ENCODE results near the gene SHC4.

DNA sequence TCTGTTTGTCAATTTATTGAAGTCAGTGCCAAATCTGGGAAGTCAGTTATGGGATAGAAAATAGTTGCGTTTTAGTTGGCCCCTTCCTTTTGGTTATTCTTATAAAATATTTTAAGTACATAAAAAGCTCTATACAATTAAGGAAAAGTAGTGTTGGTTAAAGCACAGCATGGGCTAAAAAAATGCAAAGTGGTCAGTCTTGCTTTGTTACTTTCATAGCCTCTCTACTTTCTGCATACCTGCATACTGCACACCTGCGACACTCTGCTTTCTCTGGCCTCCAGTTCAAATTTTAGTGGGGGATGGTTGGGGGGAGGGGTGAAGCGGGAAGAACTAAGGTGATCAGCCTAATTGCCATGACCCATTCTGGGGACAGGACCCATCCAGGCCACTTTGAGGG lies 21.8 kb upstream of the SHC4 start:
- no peak for TF ChIP-seq EZH2 (IDR thresholded peaks at IDR 0.05)
- TF ChIP-seq, protein P1, sequence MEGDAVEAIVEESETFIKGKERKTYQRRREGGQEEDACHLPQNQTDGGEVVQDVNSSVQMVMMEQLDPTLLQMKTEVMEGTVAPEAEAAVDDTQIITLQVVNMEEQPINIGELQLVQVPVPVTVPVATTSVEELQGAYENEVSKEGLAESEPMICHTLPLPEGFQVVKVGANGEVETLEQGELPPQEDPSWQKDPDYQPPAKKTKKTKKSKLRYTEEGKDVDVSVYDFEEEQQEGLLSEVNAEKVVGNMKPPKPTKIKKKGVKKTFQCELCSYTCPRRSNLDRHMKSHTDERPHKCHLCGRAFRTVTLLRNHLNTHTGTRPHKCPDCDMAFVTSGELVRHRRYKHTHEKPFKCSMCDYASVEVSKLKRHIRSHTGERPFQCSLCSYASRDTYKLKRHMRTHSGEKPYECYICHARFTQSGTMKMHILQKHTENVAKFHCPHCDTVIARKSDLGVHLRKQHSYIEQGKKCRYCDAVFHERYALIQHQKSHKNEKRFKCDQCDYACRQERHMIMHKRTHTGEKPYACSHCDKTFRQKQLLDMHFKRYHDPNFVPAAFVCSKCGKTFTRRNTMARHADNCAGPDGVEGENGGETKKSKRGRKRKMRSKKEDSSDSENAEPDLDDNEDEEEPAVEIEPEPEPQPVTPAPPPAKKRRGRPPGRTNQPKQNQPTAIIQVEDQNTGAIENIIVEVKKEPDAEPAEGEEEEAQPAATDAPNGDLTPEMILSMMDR (IDR thresholded peaks at IDR 0.05): no peak
